ENCODE data around the gene ATXN2L. TPM values are rescaled to one million over a fixed set of nuclear protein-coding genes. Genes with fewer than 3 reads are reported as not detected.

Gene ATXN2L
- total and polyA plus RNA-seq, 2 of the 13 experiments (the other 11 are each of a cell fraction or from before 2014, with no cell fraction given) = 40.8 to 55.1 TPM

DNA sequence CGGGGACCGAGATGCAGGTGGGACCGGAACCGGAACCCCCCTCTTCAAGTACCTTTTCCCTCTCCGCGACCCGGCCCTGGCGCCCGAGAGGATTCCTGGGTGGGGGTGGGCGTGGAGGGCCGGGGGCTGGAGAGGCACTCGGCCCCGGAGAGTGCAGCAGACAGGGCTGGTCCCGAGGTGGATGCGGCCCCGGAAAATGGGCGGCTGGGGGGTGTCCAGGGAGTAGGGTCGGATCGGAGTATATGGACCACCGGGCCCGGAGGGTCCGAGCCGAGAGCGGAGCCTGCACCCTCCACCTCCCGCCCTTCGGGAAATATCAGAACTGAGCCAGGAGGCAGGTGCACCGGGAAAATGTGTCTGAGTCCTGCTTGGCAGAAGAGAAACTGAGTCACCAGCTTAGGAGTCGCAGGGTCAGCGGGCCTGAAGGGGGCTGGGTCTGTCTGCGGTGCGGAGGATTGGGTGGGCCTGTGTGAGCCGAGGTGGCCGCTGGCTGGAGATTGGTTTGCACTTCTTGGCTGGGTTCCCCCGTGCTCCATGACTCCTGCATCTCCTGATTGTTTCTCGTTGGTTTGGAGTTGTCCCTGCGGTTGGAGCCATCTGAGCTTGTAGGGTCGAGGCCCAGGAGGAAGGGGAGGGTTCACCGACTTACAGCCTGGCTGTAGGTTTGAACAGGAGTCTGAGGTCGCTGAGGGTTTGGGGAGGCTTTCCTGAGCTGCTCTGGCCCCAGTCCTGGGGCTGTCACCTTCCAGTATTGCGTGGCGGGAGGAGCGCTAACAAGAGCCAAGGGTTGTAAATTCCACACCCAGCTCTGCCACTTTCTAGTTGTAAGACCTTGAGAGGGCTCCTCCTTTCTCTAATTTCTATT is 41.4 kb downstream of the ATXN2L start (continued):
- TF ChIP-seq ZNF501 (CRISPR knock-in tag; IDR thresholded peaks at IDR 0.05) (peak; percentile 32; the same call in 1 of the 2 replicates), ZFP36L1 (CRISPR knock-in tag; IDR thresholded peaks at IDR 0.05) (no peak), ZNF430 (CRISPR knock-in tag; IDR thresholded peaks at IDR 0.05) (no peak), ZFP90 (CRISPR knock-in tag; IDR thresholded peaks at IDR 0.05; ENCODE audit: borderline replicate concordance) (no peak), RORA (CRISPR knock-in tag; IDR thresholded peaks at IDR 0.05) (no peak), CHCHD3 (CRISPR knock-in tag; IDR thresholded peaks at IDR 0.05) (no peak), ZNF747 (CRISPR knock-in tag; IDR thresholded peaks at IDR 0.05; ENCODE audit: borderline replicate concordance) (no peak), ZBTB42 (CRISPR knock-in tag; IDR thresholded peaks at IDR 0.05) (peak; percentile 75), RAD21 (CRISPR knock-in tag; IDR thresholded peaks at IDR 0.05) (no peak), ZNF296 (CRISPR knock-in tag; conservative IDR thresholded peaks at IDR 0.05) (peak; percentile 71; the same call in 1 of the 2 replicates), MAZ (IDR thresholded peaks at IDR 0.05; ENCODE audit: borderline replicate concordance, low read depth, low read length) (no peak), MAZ (CRISPR knock-in tag; IDR thresholded peaks at IDR 0.05; ENCODE audit: low read depth) (0 out of 2 replicates have a peak, but pooled peaks have one; percentile 52), SUZ12 (IDR thresholded peaks at IDR 0.05; ENCODE audit: low read depth, low read length) (no peak), ZNF44 (CRISPR knock-in tag; IDR thresholded peaks at IDR 0.05) (no peak), ZNF224 (CRISPR knock-in tag; IDR thresholded peaks at IDR 0.05) (no peak)
- TF ChIP-seq, protein P1, sequence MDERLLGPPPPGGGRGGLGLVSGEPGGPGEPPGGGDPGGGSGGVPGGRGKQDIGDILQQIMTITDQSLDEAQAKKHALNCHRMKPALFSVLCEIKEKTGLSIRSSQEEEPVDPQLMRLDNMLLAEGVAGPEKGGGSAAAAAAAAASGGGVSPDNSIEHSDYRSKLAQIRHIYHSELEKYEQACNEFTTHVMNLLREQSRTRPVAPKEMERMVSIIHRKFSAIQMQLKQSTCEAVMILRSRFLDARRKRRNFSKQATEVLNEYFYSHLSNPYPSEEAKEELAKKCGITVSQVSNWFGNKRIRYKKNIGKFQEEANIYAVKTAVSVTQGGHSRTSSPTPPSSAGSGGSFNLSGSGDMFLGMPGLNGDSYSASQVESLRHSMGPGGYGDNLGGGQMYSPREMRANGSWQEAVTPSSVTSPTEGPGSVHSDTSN (CRISPR knock-in tag; IDR thresholded peaks at IDR 0.05) = no peak
- TF ChIP-seq, protein P2, sequence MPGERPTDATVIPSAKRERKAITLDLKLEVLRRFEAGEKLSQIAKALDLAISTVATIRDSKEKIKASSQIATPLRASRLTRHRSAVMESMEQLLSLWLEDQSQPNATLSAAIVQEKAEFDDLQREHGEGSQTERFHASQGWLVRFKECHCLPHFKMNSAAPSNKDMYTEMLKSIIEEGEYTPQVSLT (CRISPR knock-in tag; IDR thresholded peaks at IDR 0.05; ENCODE audit: borderline replicate concordance, low read depth) = no peak
- TF ChIP-seq, protein P3, sequence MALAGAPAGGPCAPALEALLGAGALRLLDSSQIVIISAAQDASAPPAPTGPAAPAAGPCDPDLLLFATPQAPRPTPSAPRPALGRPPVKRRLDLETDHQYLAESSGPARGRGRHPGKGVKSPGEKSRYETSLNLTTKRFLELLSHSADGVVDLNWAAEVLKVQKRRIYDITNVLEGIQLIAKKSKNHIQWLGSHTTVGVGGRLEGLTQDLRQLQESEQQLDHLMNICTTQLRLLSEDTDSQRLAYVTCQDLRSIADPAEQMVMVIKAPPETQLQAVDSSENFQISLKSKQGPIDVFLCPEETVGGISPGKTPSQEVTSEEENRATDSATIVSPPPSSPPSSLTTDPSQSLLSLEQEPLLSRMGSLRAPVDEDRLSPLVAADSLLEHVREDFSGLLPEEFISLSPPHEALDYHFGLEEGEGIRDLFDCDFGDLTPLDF (CRISPR knock-in tag; IDR thresholded peaks at IDR 0.05) = no peak
- TF ChIP-seq, protein P4, sequence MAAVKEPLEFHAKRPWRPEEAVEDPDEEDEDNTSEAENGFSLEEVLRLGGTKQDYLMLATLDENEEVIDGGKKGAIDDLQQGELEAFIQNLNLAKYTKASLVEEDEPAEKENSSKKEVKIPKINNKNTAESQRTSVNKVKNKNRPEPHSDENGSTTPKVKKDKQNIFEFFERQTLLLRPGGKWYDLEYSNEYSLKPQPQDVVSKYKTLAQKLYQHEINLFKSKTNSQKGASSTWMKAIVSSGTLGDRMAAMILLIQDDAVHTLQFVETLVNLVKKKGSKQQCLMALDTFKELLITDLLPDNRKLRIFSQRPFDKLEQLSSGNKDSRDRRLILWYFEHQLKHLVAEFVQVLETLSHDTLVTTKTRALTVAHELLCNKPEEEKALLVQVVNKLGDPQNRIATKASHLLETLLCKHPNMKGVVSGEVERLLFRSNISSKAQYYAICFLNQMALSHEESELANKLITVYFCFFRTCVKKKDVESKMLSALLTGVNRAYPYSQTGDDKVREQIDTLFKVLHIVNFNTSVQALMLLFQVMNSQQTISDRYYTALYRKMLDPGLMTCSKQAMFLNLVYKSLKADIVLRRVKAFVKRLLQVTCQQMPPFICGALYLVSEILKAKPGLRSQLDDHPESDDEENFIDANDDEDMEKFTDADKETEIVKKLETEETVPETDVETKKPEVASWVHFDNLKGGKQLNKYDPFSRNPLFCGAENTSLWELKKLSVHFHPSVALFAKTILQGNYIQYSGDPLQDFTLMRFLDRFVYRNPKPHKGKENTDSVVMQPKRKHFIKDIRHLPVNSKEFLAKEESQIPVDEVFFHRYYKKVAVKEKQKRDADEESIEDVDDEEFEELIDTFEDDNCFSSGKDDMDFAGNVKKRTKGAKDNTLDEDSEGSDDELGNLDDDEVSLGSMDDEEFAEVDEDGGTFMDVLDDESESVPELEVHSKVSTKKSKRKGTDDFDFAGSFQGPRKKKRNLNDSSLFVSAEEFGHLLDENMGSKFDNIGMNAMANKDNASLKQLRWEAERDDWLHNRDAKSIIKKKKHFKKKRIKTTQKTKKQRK (IDR thresholded peaks at IDR 0.05; ENCODE audit: low read length) = no peak
- TF ChIP-seq, protein P5, sequence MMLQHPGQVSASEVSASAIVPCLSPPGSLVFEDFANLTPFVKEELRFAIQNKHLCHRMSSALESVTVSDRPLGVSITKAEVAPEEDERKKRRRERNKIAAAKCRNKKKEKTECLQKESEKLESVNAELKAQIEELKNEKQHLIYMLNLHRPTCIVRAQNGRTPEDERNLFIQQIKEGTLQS (CRISPR knock-in tag; IDR thresholded peaks at IDR 0.05) = peak; percentile 44; the same call in 1 of the 2 replicates
- TF ChIP-seq, protein P6, sequence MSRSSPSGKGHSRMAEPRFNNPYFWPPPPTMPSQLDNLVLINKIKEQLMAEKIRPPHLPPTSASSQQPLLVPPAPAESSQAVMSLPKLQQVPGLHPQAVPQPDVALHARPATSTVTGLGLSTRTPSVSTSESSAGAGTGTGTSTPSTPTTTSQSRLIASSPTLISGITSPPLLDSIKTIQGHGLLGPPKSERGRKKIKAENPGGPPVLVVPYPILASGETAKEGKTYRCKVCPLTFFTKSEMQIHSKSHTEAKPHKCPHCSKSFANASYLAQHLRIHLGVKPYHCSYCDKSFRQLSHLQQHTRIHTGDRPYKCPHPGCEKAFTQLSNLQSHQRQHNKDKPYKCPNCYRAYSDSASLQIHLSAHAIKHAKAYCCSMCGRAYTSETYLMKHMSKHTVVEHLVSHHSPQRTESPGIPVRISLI (CRISPR knock-in tag; IDR thresholded peaks at IDR 0.05; ENCODE audit: borderline replicate concordance) = no peak; the same call in 1 of the 2 replicates
